ENCODE data around the gene GPATCH3.
"Not testable (repeated sequence)": the region's sequence is repeated elsewhere in the genome, so short reads cannot be mapped to it uniquely, and the experiment has no call there.

Gene GPATCH3

DNA sequence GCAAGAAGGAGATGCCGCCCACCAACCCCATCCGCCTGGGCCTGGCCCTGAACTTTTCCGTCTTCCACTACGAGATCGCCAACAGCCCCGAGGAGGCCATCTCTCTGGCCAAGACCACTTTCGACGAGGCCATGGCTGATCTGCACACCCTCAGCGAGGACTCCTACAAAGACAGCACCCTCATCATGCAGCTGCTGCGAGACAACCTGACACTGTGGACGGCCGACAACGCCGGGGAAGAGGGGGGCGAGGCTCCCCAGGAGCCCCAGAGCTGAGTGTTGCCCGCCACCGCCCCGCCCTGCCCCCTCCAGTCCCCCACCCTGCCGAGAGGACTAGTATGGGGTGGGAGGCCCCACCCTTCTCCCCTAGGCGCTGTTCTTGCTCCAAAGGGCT, 36.6 kb downstream of the GPATCH3 start:
- no peak for FAIRE-seq

- FAIRE-seq = no peak
Observed at GRCh38 chr1:26862781-26863684, 37.2 kb downstream of the GPATCH3 start, which contains the start of gene SFN. Gene SFN, plus strand, starts transcription at chr1:26863149. Its CDS starts 64 bp downstream, at chr1:26863213.

- FAIRE-seq = no peak
Observed at GRCh38 chr1:26861889-26862378, 38.3 kb downstream of the GPATCH3 start.

GRCh38 chr1:26861286-26861701, 39.0 kb downstream of the GPATCH3 start:
- no peak for FAIRE-seq

DNA sequence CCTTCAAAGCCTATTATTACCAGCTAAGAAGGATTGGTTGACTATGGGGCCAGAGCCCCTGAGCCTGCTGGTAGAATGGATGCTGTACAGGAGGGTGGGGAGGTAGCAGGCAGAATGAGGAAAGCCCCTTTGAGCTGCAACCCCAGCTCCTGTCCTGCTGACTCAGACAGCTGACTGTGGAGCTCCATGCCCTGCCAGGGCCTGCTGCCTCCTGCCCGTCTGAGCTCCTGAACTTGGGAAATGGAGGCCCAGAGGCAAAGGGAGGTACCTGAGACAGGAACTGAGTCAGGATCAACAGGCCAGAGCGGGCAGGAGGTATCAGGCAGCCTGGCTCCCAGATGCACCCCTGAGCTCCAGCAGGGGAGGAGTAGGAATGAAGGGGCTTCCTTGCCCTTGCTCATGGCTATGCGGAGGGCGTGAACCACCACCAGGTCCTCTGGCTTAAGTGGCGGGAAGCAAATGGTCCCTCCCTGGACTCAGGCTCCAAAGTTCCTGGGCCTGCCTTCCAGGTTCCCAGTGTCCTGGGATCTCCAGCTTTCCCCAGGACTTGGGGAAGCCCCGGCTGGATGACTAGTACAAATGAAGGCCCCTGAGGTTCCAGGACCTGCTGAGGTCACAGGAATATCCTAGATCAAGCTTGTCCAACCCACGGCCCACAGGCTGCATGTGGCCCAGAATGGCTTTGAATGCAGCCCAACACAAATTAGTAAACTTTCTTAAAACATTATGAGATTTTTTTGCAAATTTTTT, 41.2 kb downstream of the GPATCH3 start:
- FAIRE-seq = no peak

DNA sequence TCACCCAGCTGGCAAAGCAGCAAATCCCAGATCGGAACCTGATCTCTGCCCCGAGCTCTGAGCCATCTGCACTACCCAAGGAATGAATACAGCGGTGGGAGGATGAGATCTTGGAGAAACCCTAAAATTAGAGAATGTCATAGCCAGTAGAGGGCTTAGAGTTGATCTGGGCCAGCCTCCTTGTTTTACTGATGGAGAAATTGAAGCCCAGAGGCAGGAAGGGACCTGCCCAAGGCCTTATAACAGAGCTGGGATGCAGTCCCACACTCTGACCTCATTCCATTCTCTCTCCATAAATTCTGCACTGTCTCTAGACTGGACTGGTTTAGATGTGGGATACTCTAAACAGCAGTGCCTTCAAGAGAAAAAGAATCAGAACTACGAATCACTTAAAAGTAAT, 42.1 kb downstream of the GPATCH3 start:
- FAIRE-seq = no peak

- no peak for FAIRE-seq
Observed at GRCh38 chr1:26857473-26858060, 42.7 kb downstream of the GPATCH3 start.

DNA sequence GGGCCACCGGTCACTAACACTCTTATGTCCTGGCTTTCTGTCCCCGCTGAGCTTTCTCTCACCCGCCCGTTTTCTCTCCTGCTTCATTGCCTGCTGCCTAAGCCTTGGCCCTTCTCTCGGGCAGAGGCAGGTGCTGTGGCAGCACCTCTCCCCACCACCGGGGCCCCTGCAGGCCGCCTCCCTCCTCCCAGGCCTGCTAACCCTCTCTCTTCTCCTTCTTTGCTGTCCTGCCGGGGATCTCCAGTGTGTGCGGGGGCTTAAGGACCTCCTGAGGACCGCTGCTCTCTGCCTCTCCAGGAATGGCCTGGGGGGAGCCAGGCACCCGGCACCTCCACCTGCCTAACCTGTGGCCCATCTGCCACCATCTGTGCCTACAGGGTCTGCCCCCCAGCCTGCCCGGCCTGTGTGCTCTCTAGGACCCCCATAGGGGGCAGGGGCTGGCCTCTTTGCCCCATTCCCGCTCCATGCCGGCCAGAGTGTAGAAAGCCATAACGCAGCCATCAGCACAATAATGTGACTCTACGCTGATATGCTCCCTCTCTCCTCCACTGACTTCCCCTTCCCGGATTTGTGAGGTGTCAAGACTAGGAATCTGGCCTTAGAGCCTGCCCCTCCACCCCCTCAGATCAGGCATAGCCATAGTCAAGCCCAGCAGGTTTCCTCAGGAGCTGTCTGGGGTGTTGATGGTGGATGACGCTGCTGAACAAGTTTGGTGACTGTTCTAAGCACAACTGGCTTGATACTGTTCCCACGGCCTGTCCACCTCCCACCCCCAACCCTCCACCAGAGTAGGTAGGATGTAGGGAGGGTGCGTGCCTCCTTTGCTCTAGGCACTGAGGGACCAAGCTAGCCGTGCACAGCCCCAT, 43.4 kb downstream of the GPATCH3 start:
- FAIRE-seq = no peak

- no peak for FAIRE-seq
Observed at GRCh38 chr1:26856181-26856580, 44.1 kb downstream of the GPATCH3 start.

DNA sequence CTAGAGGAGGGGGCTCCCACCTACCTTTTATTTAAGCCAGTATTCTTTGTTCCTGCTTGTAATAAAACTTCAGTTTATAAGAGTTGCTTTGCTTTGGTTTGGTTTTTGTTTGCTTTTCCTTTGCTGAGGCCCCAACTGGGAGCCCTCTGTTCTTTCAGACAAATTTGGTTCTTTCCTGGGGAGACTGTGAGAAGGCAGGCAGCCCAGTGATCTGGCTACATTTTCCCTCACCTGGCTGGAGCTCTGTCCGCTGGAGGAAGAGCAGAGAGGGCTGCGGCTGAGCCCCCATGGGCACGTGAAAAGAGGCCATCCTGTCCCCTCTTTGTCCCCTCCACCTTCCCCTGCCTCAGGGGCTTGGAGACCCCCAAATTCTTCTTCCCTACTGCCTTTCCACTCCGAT, 44.6 kb downstream of the GPATCH3 start:
- FAIRE-seq = no peak

DNA sequence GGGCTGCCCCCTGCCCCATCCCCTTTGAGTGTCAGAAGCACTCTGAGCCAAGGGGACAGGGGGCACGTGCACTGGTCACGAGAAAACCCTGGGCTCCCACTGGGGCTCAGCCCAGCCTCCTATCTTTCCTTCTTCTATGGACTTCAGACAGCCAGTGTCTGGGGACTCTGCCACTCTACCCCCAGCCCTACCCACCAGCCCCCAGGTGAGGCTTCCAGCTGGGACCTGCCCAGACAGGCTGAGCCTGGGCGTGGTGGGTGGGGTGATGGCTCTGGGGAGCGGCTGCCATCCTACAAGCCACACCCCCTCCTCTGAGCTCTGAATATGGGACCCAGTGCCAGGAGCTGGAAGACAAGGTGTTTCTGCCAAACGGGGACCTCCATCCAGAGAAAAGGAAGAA, 45.4 kb downstream of the GPATCH3 start:
- FAIRE-seq = no peak

DNA sequence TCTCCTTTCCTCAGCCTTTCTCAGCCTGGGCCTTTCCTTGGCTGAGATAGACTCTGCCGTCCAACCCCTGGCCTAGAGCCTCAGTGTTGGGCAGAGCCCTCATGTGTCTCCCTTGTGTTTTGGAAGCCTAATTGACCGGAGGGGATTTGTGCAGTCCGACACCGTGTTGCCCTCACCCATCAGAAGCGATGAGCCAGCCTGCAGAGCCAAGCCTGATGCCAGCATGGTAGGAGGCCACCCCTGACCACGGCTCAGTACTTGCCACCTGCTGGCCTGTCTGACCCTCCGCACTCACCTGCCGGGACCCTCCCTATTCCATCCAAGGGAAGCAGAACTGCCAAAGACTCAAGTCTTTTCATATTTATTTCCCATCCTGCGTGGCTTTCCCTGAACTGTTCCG, 46.7 kb downstream of the GPATCH3 start:
- FAIRE-seq = no peak

- FAIRE-seq = no peak
Observed at GRCh38 chr1:26853156-26853555, 47.1 kb downstream of the GPATCH3 start.

DNA sequence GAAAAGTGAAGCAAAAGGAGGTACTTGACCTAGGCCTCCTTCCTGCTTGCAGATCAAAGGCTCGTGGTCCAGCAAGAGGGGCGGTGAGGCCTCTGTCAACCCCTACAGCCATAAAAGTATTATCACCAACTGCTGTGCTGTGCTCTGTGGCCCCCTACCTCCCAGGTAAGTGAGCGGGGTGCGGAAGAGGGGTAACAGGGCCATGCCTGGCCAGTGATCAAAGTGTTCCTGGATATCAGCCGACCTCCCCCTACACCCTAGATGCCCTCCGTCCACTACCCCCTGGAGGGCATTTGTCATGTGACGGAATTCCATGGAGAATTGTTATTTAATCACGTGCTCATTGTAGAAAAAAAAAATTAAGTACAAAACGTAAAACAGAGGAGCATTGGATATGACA, 47.6 kb downstream of the GPATCH3 start:
- no peak for FAIRE-seq

DNA sequence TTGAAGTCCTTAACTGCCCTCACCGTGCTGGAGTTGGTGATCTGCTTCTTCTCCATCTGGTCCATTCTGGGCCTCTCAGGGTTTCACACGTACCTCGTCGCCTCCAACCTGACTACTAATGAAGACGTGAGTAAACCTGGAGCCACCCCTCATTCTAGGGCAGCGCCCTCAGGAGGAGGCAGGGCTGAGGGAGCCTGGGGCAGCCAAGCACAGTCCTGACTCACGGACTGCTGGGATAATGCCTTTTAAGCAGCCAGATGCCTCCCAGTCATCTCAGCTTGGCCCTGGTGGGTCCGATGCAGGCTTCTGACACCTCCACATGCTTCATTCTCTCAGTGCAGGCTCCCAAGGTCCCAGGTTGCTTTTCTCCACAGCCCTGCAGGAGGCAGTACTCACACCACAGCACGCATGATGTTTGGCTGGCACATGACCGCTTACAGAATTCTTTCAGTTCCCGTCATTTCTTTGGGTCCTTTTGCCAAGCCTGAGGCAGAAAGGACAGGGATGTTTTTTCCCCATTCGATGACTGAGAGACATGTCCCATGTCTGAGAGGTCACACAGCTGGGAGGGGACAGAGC, 49.1 kb downstream of the GPATCH3 start:
- FAIRE-seq = no peak

- no peak for FAIRE-seq
Observed at GRCh38 chr1:26848941-26849774, 51.1 kb downstream of the GPATCH3 start.

- FAIRE-seq = no peak
Observed at GRCh38 chr1:26848499-26848898, 51.8 kb downstream of the GPATCH3 start.

- FAIRE-seq = not testable (repeated sequence)
Observed at GRCh38 chr1:26847826-26848225, 52.4 kb downstream of the GPATCH3 start.

- no peak for FAIRE-seq
Observed at GRCh38 chr1:26844424-26845196, 55.7 kb downstream of the GPATCH3 start.
